GM12878 (cell line): ENCODE data around the gene NOP9. TPM values are rescaled to one million over a fixed set of nuclear protein-coding genes. Genes with fewer than 3 reads are reported as not detected.

ENCODE experiments used
- CBFB ChIP-seq: IDR thresholded peaks from 2 replicates; pipeline ENCODE4 v1.6.1; 2016; ENCODE audit warnings: antibody characterized with exemption, low read depth
- CHD2 ChIP-seq: IDR thresholded peaks from 2 replicates; pipeline ENCODE4 v1.6.1; 2011; ENCODE audit warnings: low read depth, low read length, improper control_type of control experiment, borderline replicate concordance
- CHD4 ChIP-seq: fragments of 200-600 bp; sonication (generic); IDR thresholded peaks from 2 replicates; pipeline ENCODE4 v1.6.1; 2016; ENCODE audit warnings: mild to moderate bottlenecking
- EP300 ChIP-seq, 2 experiments: fragments of 150-350 bp in 1 of 2; IDR thresholded peaks; 2 replicates each; pipeline ENCODE4 v1.6.1; 2011 to 2012; ENCODE audit warnings: low read depth in 2 of 2, low read length in 2 of 2, borderline replicate concordance in 1 of 2, improper control_type of control experiment in 1 of 2, inconsistent platforms in 1 of 2; ENCODE audit not compliant: control insufficient read depth in 1 of 2
- JUND ChIP-seq: IDR thresholded peaks from 2 replicates; pipeline ENCODE4 v1.6.1; 2012; ENCODE audit warnings: low read depth, mild to moderate bottlenecking, low read length, improper control_type of control experiment, moderate library complexity
- LARP7 ChIP-seq: fragments of 450-650 bp; IDR thresholded peaks from 2 replicates; pipeline ENCODE4 v1.6.1; 2017; ENCODE audit warnings: mild to moderate bottlenecking
- MEF2B ChIP-seq: fragments of 450-650 bp; IDR thresholded peaks from 2 replicates; pipeline ENCODE4 v1.6.1; 2018; ENCODE audit warnings: mild to moderate bottlenecking, moderate library complexity; ENCODE audit not compliant: partially characterized antibody, poor library complexity, severe bottlenecking
- RAD21 ChIP-seq: IDR thresholded peaks from 2 replicates; pipeline ENCODE4 v1.6.1; 2011; ENCODE audit warnings: mild to moderate bottlenecking, low read depth, low read length, moderate library complexity; ENCODE audit not compliant: insufficient read depth
- RB1 ChIP-seq: fragments of 450-650 bp; formaldehyde crosslinking; IDR thresholded peaks from 2 replicates; pipeline ENCODE4 v1.6.1; 2017; ENCODE audit warnings: mild to moderate bottlenecking, borderline replicate concordance
- STAT1 ChIP-seq: fragments of 450-650 bp; conservative IDR thresholded peaks from 2 replicates; pipeline ENCODE4 v1.6.1; 2014; ENCODE audit warnings: antibody characterized with exemption, mild to moderate bottlenecking
- ZSCAN29 ChIP-seq: fragments of 450-650 bp; IDR thresholded peaks from 2 replicates; pipeline ENCODE4 v1.6.1; 2017; ENCODE audit warnings: mild to moderate bottlenecking, moderate library complexity
- polyA plus RNA-seq, 11 experiments: library from polyadenylated mRNA; depleted of rRNA in 4 of 11; unstranded in 6 of 11; stranded (reverse) in 5 of 11; fragments of >200 nt; fragmentation: Nextera tagmentation in 4 of 11; fragmentation: Illumina TruSeq in 1 of 11; extraction: Ambion mirVana in 4 of 11; extraction: Trizol in 1 of 11; gene quantifications; 1 replicate in 1 of 11; 2 replicates in 10 of 11; pipeline versions ENCODE4 v1.2.1 to v1.2.3, GENCODE V29; 2011 to 2016; ENCODE audit warnings: inconsistent platforms in 2 of 11, missing spikeins in 2 of 11, low read depth in 1 of 11
- total RNA-seq, 4 experiments: library from RNA; depleted of rRNA in 3 of 4; stranded (reverse); fragments of >200 nt in 3 of 4; fragmentation: Illumina TruSeq in 1 of 4; extraction: Trizol in 1 of 4; gene quantifications; 2 replicates each; pipeline versions ENCODE4 v1.2.1 to v1.2.3, GENCODE V29; 2013 to 2021
- TF ChIP-seq, protein P1 (sequence below): IDR thresholded peaks from 2 replicates; pipeline ENCODE4 v1.6.1; 2012; ENCODE audit warnings: low read depth, low read length, improper control_type of control experiment
- TF ChIP-seq, protein P2 (sequence below), 3 experiments: IDR thresholded peaks in 2 of 3; conservative IDR thresholded peaks in 1 of 3; 2 replicates each; pipeline ENCODE4 v1.5.1; 2011; ENCODE audit warnings: low read depth in 3 of 3, low read length in 3 of 3, mild to moderate bottlenecking in 3 of 3, control low read depth in 2 of 3, moderate library complexity in 2 of 3, inconsistent platforms in 1 of 3, mixed read lengths in 1 of 3; ENCODE audit not compliant: control insufficient read depth in 2 of 3, insufficient read depth in 1 of 3; ENCODE audit errors: extremely low read depth in 1 of 3
- TF ChIP-seq, protein P3 (sequence below): fragments of 450-650 bp; IDR thresholded peaks from 2 replicates; pipeline ENCODE4 v1.6.1; 2016; ENCODE audit warnings: mild to moderate bottlenecking
- TF ChIP-seq, protein P4 (sequence below): fragments of 450-650 bp; IDR thresholded peaks from 2 replicates; pipeline ENCODE4 v1.6.1; 2017; ENCODE audit warnings: low read depth, mild to moderate bottlenecking, moderate library complexity
- TF ChIP-seq, protein P5 (sequence below): IDR thresholded peaks from 2 replicates; pipeline ENCODE4 v1.6.1; 2011; ENCODE audit warnings: low read depth, mild to moderate bottlenecking, low read length, moderate library complexity, borderline replicate concordance; ENCODE audit errors: extremely low read depth
- TF ChIP-seq, protein P6 (sequence below): fragments of 450-650 bp; IDR thresholded peaks from 2 replicates; pipeline ENCODE4 v1.6.1; 2014; ENCODE audit warnings: mild to moderate bottlenecking

The NOP9 gene
- total and polyA plus RNA-seq, 10 of the 15 experiments (the other 5 are each of a cell fraction or from before 2014, with no cell fraction given) = 2.4 to 43.9 (median 20.3) TPM

DNA sequence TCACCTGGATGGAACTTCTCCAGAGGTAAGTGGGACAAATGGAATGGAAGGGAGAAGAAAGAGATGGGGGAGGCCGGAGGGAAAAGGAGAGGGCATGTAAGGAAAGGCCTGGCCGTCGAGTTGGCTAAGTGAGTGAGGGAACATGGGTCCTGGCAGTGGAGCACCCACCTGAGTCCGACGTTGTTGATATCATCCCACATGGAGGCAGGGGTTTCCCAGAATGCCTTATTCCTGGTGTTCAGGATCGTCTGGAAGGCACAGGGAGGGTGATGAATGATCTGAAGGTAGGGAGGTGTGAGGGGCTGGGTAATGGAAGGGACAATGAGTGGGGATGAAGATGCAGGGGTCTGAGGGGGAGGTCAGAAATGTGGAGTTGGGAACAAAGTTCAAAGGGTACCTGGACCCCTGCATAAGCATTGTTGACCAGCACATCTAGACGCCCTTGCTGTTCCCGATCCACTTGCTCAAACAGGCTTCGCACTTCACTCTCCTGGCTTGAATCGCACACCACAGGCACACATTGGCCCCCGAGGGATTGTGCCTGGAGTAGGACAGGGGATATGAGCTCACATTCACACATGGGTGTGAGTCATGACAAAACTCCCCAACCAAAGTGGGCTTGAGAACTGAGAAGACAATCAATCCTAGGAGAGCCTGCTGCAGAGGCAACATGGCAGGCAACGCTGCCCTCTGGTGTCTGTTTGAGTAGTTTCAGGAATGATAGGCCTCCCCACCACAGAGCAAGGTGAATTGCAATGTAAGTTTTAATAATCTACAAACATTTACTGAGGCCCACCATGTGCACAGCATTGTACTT, 3.1 kb upstream of the NOP9 start (continued):
- TF ChIP-seq MEF2B (peak; percentile 87), CBFB (no peak), EP300 (IDR thresholded peaks at IDR 0.05; ENCODE audit: borderline replicate concordance in 1 of 2, control insufficient read depth in 1 of 2, low read depth in 2 of 2, low read length in 2 of 2) (no peak), CHD2 (no peak), RB1 (no peak), LARP7 (no peak), STAT1 (no peak), RAD21 (peak; percentile 97), ZSCAN29 (no peak), CHD4 (no peak), JUND (0 out of 2 replicates have a peak, but pooled peaks have one; percentile 33)
- TF ChIP-seq, protein P1, sequence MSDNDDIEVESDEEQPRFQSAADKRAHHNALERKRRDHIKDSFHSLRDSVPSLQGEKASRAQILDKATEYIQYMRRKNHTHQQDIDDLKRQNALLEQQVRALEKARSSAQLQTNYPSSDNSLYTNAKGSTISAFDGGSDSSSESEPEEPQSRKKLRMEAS = peak; percentile 63
- TF ChIP-seq, protein P2, sequence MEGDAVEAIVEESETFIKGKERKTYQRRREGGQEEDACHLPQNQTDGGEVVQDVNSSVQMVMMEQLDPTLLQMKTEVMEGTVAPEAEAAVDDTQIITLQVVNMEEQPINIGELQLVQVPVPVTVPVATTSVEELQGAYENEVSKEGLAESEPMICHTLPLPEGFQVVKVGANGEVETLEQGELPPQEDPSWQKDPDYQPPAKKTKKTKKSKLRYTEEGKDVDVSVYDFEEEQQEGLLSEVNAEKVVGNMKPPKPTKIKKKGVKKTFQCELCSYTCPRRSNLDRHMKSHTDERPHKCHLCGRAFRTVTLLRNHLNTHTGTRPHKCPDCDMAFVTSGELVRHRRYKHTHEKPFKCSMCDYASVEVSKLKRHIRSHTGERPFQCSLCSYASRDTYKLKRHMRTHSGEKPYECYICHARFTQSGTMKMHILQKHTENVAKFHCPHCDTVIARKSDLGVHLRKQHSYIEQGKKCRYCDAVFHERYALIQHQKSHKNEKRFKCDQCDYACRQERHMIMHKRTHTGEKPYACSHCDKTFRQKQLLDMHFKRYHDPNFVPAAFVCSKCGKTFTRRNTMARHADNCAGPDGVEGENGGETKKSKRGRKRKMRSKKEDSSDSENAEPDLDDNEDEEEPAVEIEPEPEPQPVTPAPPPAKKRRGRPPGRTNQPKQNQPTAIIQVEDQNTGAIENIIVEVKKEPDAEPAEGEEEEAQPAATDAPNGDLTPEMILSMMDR (IDR thresholded peaks at IDR 0.05 in 2 of 3, conservative IDR thresholded peaks at IDR 0.05 in 1 of 3; ENCODE audit: control insufficient read depth in 2 of 3, extremely low read depth in 1 of 3, insufficient read depth in 1 of 3, low read depth in 3 of 3, low read length in 3 of 3) = peak; percentile 77 to 91 (median 80); a peak in 5 of 6 replicates
- TF ChIP-seq, protein P3, sequence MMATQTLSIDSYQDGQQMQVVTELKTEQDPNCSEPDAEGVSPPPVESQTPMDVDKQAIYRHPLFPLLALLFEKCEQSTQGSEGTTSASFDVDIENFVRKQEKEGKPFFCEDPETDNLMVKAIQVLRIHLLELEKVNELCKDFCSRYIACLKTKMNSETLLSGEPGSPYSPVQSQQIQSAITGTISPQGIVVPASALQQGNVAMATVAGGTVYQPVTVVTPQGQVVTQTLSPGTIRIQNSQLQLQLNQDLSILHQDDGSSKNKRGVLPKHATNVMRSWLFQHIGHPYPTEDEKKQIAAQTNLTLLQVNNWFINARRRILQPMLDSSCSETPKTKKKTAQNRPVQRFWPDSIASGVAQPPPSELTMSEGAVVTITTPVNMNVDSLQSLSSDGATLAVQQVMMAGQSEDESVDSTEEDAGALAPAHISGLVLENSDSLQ = no peak
- TF ChIP-seq, protein P4, sequence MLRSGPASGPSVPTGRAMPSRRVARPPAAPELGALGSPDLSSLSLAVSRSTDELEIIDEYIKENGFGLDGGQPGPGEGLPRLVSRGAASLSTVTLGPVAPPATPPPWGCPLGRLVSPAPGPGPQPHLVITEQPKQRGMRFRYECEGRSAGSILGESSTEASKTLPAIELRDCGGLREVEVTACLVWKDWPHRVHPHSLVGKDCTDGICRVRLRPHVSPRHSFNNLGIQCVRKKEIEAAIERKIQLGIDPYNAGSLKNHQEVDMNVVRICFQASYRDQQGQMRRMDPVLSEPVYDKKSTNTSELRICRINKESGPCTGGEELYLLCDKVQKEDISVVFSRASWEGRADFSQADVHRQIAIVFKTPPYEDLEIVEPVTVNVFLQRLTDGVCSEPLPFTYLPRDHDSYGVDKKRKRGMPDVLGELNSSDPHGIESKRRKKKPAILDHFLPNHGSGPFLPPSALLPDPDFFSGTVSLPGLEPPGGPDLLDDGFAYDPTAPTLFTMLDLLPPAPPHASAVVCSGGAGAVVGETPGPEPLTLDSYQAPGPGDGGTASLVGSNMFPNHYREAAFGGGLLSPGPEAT = peak; percentile 64
- TF ChIP-seq, protein P5, sequence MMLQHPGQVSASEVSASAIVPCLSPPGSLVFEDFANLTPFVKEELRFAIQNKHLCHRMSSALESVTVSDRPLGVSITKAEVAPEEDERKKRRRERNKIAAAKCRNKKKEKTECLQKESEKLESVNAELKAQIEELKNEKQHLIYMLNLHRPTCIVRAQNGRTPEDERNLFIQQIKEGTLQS = no peak
- TF ChIP-seq, protein P6, sequence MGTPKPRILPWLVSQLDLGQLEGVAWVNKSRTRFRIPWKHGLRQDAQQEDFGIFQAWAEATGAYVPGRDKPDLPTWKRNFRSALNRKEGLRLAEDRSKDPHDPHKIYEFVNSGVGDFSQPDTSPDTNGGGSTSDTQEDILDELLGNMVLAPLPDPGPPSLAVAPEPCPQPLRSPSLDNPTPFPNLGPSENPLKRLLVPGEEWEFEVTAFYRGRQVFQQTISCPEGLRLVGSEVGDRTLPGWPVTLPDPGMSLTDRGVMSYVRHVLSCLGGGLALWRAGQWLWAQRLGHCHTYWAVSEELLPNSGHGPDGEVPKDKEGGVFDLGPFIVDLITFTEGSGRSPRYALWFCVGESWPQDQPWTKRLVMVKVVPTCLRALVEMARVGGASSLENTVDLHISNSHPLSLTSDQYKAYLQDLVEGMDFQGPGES = no peak
